CD14-positive monocyte (primary cell): ENCODE measurements around the gene SCN5A. TPM values are rescaled to one million over a fixed set of nuclear protein-coding genes. Genes with fewer than 3 reads are reported as not detected.

Experiments
- DNase-seq, 3 donors: peaks; one replicate each; pipeline ENCODE4 v3.0.0-alpha.2; 2011 to 2022
- H2AFZ ChIP-seq: 2 replicates; pipeline ENCODE4 v1.6.0; 2012; ENCODE audit warnings: mild to moderate bottlenecking, low read depth, low read length, inconsistent platforms; ENCODE audit not compliant: insufficient read depth, poor library complexity, severe bottlenecking
- H3K27ac ChIP-seq, 2 donors: 1 replicate in 1 of 2; 2 replicates in 1 of 2; pipeline ENCODE4 v1.5.1; 2012 to 2013; ENCODE audit warnings: low read length in 2 of 2, control low read depth in 1 of 2, inconsistent platforms in 1 of 2, low read depth in 1 of 2, mild to moderate bottlenecking in 1 of 2
- H3K27me3 ChIP-seq, 2 donors: one replicate each; pipeline versions ENCODE4 v1.6.0 to v1.6.1; 2011 to 2013; ENCODE audit warnings: low read length in 2 of 2; ENCODE audit not compliant: control insufficient read depth in 2 of 2, insufficient read depth in 2 of 2
- H3K36me3 ChIP-seq, 2 donors: replicated peaks in 1 of 2; 1 replicate in 1 of 2; 2 replicates in 1 of 2; pipeline versions ENCODE4 v1.5.1 to v1.6.1; 2012 to 2013; ENCODE audit warnings: low read length in 2 of 2, control low read depth in 1 of 2, inconsistent platforms in 1 of 2, mild to moderate bottlenecking in 1 of 2; ENCODE audit not compliant: insufficient read depth in 2 of 2, control insufficient read depth in 1 of 2
- H3K4me1 ChIP-seq, 2 donors: 1 replicate in 1 of 2; 2 replicates in 1 of 2; pipeline versions ENCODE4 v1.5.1 to v1.6.1; 2012 to 2013; ENCODE audit warnings: low read length in 2 of 2, control low read depth in 1 of 2, inconsistent platforms in 1 of 2, mild to moderate bottlenecking in 1 of 2, moderate library complexity in 1 of 2; ENCODE audit not compliant: insufficient read depth in 2 of 2, control insufficient read depth in 1 of 2
- H3K4me2 ChIP-seq: replicated peaks from 2 replicates; pipeline ENCODE3; 2012; ENCODE audit warnings: low read length, moderate library complexity, mild to moderate bottlenecking; ENCODE audit not compliant: poor library complexity, severe bottlenecking; ENCODE audit errors: extremely low read depth
- H3K4me3 ChIP-seq, 3 experiments: fragments of 200-600 bp in 1 of 3; sonication (generic) in 1 of 3; replicated peaks in 1 of 3; 1 replicate in 2 of 3; 2 replicates in 1 of 3; pipeline ENCODE4 v1.5.1; 2011 to 2013; ENCODE audit warnings: low read length in 3 of 3, mild to moderate bottlenecking in 3 of 3, control low read depth in 2 of 3, low read depth in 2 of 3, inconsistent platforms in 1 of 3, moderate library complexity in 1 of 3
- H3K79me2 ChIP-seq: 2 replicates; pipeline ENCODE4 v1.6.0; 2012; ENCODE audit warnings: mild to moderate bottlenecking, control low read depth, inconsistent platforms, low read length, moderate library complexity; ENCODE audit not compliant: insufficient read depth
- H3K9ac ChIP-seq: 2 replicates; pipeline ENCODE4 v1.6.0; 2017; ENCODE audit warnings: low read length, mild to moderate bottlenecking; ENCODE audit not compliant: insufficient read depth, poor library complexity, severe bottlenecking
- H3K9me3 ChIP-seq, 2 donors: replicated peaks in 1 of 2; 1 replicate in 1 of 2; 2 replicates in 1 of 2; pipeline versions ENCODE4 v1.5.1 to v1.6.1; 2012 to 2013; ENCODE audit warnings: low read length in 2 of 2, control low read depth in 1 of 2; ENCODE audit not compliant: control insufficient read depth in 1 of 2, insufficient read depth in 1 of 2
- H4K20me1 ChIP-seq: 2 replicates; pipeline ENCODE4 v1.6.0; 2012; ENCODE audit warnings: mild to moderate bottlenecking, low read length, control low read depth, moderate library complexity; ENCODE audit not compliant: insufficient read depth
- H3K27ac Mint-ChIP-seq, 7 donors: one replicate each; pipeline ENCODE4 v1.8.0; 2020; ENCODE audit warnings: mild to moderate bottlenecking in 7 of 7, mixed read lengths in 7 of 7, moderate library complexity in 6 of 7, inconsistent platforms in 2 of 7
- H3K27me3 Mint-ChIP-seq, 3 donors: one replicate each; pipeline ENCODE4 v1.8.0; 2021 to 2022; ENCODE audit warnings: low read depth in 3 of 3, mild to moderate bottlenecking in 3 of 3, mixed read lengths in 3 of 3, moderate library complexity in 3 of 3, inconsistent platforms in 1 of 3
- H3K36me3 Mint-ChIP-seq, 2 donors: one replicate each; pipeline ENCODE4 v1.8.0; 2020; ENCODE audit warnings: mixed read lengths in 2 of 2, inconsistent platforms in 1 of 2, mild to moderate bottlenecking in 1 of 2
- H3K4me1 Mint-ChIP-seq: one replicate; pipeline ENCODE4 v1.8.0; 2020; ENCODE audit warnings: mild to moderate bottlenecking, mixed read lengths
- H3K4me3 Mint-ChIP-seq, 2 donors: one replicate each; pipeline ENCODE4 v1.8.0; 2020; ENCODE audit warnings: mild to moderate bottlenecking in 2 of 2, mixed read lengths in 2 of 2, moderate library complexity in 1 of 2
- H3K9me3 Mint-ChIP-seq, 7 donors: one replicate each; pipeline ENCODE4 v1.8.0; 2020 to 2022; ENCODE audit warnings: mixed read lengths in 7 of 7, mild to moderate bottlenecking in 6 of 7, moderate library complexity in 6 of 7, inconsistent platforms in 2 of 7
- WGBS: methylation state at CpG from one replicate; pipeline ENCODE4 v1.1.5; 2013; ENCODE audit warnings: missing lambda C conversion rate; ENCODE audit not compliant: insufficient coverage; 5-methylcytosine and 5-hydroxymethylcytosine counted together
- intact Hi-C, 2 donors: fragments of 100-400 bp; cut with micrococcal nuclease; formaldehyde crosslinking; loops; one replicate each; pipeline versions ENCODE4 v1.15.0 to v1.15.1; 2023
- polyA plus RNA-seq, 3 donors: library from polyadenylated mRNA; depleted of rRNA in 1 of 3; unstranded in 2 of 3; stranded (reverse) in 1 of 3; fragments of 300-500 nt in 2 of 3; fragments of >200 nt in 1 of 3; fragmentation: Illumina TruSeq in 2 of 3; gene quantifications; 1 replicate in 2 of 3; 2 replicates in 1 of 3; pipeline ENCODE4 v1.2.3, GENCODE V29; 2012 to 2021
- TF ChIP-seq, protein P1 (sequence below): fragments of 200-600 bp; IDR thresholded peaks from one replicate; pipeline ENCODE4 v1.8.0; 2022; ENCODE audit warnings: antibody characterized with exemption, mild to moderate bottlenecking

SCN5A gene
- polyA plus RNA-seq, 3 donors, result not detected

DNA sequence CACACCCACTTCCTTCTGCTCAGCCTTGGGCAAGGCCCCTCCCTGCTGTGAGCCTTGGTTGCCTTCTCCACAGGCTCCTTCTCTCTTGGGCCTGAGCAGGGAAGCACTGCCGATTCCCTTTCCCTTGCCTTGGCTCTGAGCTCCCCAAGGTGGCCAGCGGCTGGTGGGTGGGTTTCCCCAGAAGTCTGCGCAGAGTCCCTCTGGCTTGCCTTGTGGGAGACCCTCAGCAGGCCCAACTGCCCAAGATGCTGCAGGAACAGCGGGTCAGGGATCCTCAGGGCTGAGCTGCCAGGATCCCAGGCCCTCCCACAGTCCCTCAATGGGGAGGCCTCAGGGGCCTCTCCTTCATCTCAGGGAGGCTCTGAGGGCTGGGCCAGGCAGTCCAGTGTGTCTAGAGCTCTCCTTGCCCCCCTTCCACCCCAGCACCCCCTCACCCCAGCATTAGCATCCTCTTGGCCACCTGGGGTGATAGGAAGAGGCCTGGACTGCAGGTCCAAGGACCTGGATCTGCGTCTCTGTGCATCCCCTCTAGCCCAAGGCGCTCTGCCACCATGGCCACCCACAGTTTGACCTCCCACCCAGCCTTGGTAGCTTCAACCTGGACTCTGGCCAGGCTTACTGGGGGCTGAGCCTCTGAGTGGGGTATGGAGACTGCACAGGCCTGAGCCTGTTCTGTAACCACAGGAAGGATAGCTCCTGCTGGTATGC, 84.7 kb downstream of the SCN5A start:
- no peak overlapping the region for H3K9ac ChIP-seq
- TF ChIP-seq, protein P1, sequence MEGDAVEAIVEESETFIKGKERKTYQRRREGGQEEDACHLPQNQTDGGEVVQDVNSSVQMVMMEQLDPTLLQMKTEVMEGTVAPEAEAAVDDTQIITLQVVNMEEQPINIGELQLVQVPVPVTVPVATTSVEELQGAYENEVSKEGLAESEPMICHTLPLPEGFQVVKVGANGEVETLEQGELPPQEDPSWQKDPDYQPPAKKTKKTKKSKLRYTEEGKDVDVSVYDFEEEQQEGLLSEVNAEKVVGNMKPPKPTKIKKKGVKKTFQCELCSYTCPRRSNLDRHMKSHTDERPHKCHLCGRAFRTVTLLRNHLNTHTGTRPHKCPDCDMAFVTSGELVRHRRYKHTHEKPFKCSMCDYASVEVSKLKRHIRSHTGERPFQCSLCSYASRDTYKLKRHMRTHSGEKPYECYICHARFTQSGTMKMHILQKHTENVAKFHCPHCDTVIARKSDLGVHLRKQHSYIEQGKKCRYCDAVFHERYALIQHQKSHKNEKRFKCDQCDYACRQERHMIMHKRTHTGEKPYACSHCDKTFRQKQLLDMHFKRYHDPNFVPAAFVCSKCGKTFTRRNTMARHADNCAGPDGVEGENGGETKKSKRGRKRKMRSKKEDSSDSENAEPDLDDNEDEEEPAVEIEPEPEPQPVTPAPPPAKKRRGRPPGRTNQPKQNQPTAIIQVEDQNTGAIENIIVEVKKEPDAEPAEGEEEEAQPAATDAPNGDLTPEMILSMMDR, result no peak
- DNase-seq, result no peak
- Mint-ChIP-seq H3K27me3 (peaks cover 0 to 2% (median 1%) of the 10 kb centered on the region in 3 donors), H3K36me3 (no peaks in the 10 kb centered on the region), H3K9me3 (peaks cover 0 to 5% (median 0%) of the 10 kb centered on the region in 7 donors), H3K4me1 (peaks cover 8% of the 10 kb centered on the region), H3K27ac (no peak overlapping the region), H3K4me3 (no peak overlapping the region)
- H3K27me3 ChIP-seq, result no peaks in the 10 kb centered on the region
- no peak overlapping the region for H2AFZ ChIP-seq
- no peaks in the 10 kb centered on the region for H3K79me2 ChIP-seq
- no peak overlapping the region for H3K27ac ChIP-seq
- WGBS, result 95% methylated on average over 5 of the region's 6 CpGs
- H3K36me3 ChIP-seq, result no peaks in the 10 kb centered on the region
- H3K4me3 ChIP-seq, result no peak overlapping the region
- no peaks in the 10 kb centered on the region for H3K4me1 ChIP-seq
- no peaks in the 10 kb centered on the region for H3K9me3 ChIP-seq
- intact Hi-C loops, result no loop called here
- H3K4me2 ChIP-seq, result no peak overlapping the region
- no peaks in the 10 kb centered on the region for H4K20me1 ChIP-seq

DNA sequence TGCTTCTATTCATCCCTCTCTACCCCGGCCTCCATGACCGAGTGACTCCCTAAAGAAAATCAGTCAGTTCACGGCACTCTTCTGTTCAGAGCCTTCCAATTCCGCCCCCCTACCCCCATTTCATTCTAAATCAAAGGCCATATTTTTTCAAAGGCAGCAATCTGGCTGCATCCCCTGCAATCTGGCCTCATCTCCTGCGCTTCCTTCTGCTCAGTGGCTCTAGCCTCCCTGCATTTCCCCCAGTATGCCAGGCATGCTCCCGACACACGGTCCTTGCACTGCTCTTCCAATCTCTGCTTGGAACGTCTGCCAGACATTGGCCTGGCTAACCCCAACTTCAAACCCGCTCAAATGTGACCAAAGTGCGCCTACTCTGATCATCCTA, 85.6 kb downstream of the SCN5A start:
- no peaks in the 10 kb centered on the region for H3K4me1 ChIP-seq
- TF ChIP-seq, protein P1, result no peak
- H3K9me3 ChIP-seq, result no peaks in the 10 kb centered on the region
- peaks cover 8% of the 10 kb centered on the region for H3K4me1 Mint-ChIP-seq
- no peak overlapping the region for H3K27ac ChIP-seq
- H3K27me3 ChIP-seq, result no peaks in the 10 kb centered on the region
- H3K27me3 Mint-ChIP-seq, result peaks cover 0 to 3% (median 2%) of the 10 kb centered on the region in 3 donors
- H3K4me3 Mint-ChIP-seq, result no peak overlapping the region
- no peaks in the 10 kb centered on the region for H3K36me3 Mint-ChIP-seq
- no peaks in the 10 kb centered on the region for H4K20me1 ChIP-seq
- H3K36me3 ChIP-seq, result no peaks in the 10 kb centered on the region
- WGBS, result 98% methylated on average over 10 of the region's 10 CpGs
- intact Hi-C loops, result no loop called here
- H2AFZ ChIP-seq, result no peak overlapping the region
- H3K79me2 ChIP-seq, result no peaks in the 10 kb centered on the region
- H3K9me3 Mint-ChIP-seq, result peaks cover 0 to 5% (median 0%) of the 10 kb centered on the region in 7 donors
- no peak overlapping the region for H3K27ac Mint-ChIP-seq
- no peak for DNase-seq
- no peak overlapping the region for H3K4me2 ChIP-seq
- no peak overlapping the region for H3K4me3 ChIP-seq
- no peak overlapping the region for H3K9ac ChIP-seq
